ENCODE data around the gene NUP54. TPM values are rescaled to one million over a fixed set of nuclear protein-coding genes. Genes with fewer than 3 reads are reported as not detected.
A peak's percentile ranks its signal among the peaks of the same experiment; 100 is the strongest.

Gene NUP54
- total RNA-seq, 4 donors from 2014 or later: 30.2 to 36.6 (median 33.4) TPM

DNA sequence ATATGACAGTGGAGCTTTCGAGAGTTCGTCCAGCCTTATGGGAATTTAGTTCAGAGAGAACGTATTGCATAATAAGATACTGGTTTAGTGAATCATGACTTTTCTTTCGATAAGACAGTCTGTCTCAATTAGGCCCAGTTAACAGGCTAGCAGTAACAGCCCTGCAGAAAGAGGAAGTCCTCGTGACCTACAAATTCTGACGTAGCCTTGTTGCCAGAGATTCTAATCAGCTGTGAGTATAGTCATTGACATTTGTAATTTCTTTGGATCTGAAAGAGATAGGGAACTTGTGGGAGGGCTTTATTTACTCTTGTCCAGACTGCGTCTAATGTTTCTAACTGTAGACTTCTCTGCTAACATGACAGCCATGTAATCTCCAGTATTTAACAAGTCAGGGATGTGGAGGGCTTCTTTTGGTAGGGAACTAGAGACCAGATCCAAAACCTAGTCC is 57.9 kb downstream of the NUP54 start:
- TF ChIP-seq POLR2A (IDR thresholded peaks at IDR 0.05) (no peak), POLR2AphosphoS5 (IDR thresholded peaks at IDR 0.05) (no peak), EP300 (IDR thresholded peaks at IDR 0.05) (no peak)
- TF ChIP-seq, protein P1, sequence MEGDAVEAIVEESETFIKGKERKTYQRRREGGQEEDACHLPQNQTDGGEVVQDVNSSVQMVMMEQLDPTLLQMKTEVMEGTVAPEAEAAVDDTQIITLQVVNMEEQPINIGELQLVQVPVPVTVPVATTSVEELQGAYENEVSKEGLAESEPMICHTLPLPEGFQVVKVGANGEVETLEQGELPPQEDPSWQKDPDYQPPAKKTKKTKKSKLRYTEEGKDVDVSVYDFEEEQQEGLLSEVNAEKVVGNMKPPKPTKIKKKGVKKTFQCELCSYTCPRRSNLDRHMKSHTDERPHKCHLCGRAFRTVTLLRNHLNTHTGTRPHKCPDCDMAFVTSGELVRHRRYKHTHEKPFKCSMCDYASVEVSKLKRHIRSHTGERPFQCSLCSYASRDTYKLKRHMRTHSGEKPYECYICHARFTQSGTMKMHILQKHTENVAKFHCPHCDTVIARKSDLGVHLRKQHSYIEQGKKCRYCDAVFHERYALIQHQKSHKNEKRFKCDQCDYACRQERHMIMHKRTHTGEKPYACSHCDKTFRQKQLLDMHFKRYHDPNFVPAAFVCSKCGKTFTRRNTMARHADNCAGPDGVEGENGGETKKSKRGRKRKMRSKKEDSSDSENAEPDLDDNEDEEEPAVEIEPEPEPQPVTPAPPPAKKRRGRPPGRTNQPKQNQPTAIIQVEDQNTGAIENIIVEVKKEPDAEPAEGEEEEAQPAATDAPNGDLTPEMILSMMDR (IDR thresholded peaks at IDR 0.05): no peak
- WGBS: 24% methylated on average over 7 of the region's 7 CpGs
- Histone ChIP-seq H3K4me1 (peaks cover 8% of the 10 kb centered on the region), H3K36me3 (no peaks in the 10 kb centered on the region), H3K27ac (no peak overlapping the region), H3K9me3 (no peaks in the 10 kb centered on the region), H3K4me3 (no peak overlapping the region), H3K27me3 (no peaks in the 10 kb centered on the region)
- DNase-seq (ENCODE audit: low spot score in 2 of 2): no peak

DNA sequence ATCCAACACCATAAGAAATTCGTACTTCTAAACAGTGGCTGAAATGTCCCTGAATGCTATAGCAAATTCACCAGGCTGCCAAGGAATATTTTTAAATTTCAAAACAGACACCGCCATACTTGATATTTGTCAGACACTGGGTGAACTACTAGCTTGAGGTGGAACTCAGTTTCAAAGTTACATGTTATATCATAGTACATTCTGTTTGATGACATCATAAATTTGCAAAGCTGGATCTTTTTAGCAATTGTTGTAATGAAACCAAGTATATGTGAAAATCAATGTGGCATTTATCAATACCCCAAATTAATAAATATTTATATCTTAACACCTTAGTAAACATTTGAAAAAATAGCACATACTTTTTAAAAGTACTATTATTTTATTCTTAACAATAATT is 59.5 kb downstream of the NUP54 start:
- no peak for DNase-seq (ENCODE audit: low spot score in 2 of 2)
- 86% methylated on average over 2 of the region's 2 CpGs for WGBS
- Histone ChIP-seq H3K27ac (no peak overlapping the region), H3K9me3 (no peaks in the 10 kb centered on the region), H3K27me3 (no peaks in the 10 kb centered on the region), H3K36me3 (no peaks in the 10 kb centered on the region), H3K4me1 (peaks cover 8% of the 10 kb centered on the region), H3K4me3 (no peak overlapping the region)
- TF ChIP-seq POLR2A (IDR thresholded peaks at IDR 0.05): no peak
- TF ChIP-seq, protein P1 (IDR thresholded peaks at IDR 0.05): no peak
- TF ChIP-seq EP300 (IDR thresholded peaks at IDR 0.05): no peak
- no peak for TF ChIP-seq POLR2AphosphoS5 (IDR thresholded peaks at IDR 0.05)

DNA sequence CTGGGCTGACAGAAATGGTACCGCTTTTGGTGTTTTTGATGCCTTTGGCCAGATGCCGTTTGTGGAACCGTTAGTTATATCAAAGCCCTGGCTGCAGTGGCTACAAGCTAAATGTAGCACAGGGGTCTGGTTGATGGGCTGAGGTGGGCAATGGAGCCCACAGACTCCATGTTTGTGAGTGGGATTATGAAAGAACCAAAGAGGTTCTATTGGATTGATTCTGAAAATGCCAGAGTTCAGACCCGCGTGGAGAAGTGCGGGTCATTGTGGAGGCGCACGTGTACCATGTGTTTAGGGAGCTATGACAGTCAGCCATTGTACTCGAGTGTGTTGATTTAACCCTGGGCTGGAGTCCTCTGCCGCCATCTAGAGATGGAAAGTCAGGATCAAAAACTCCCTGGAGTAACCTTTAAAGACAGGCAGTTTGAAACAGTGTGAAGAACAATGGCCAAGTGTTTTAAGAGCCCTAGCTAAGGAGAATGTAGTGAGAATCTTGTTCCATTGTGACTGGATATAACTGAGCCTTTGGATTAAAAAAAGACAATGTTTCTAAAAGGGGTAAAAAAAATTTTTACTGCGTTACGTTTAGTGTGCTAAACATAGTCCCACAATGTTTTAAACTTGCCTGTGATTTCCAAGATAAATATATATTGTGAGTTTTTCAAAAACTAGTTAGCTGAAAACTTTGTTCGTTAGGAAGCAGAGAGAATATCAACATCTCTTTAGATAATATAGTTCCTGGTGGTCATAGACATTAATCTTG is 61.0 kb downstream of the NUP54 start:
- WGBS: 40% methylated on average over 13 of the region's 13 CpGs
- Histone ChIP-seq H3K36me3 (no peaks in the 10 kb centered on the region), H3K9me3 (no peaks in the 10 kb centered on the region), H3K4me3 (no peak overlapping the region), H3K27ac (no peak overlapping the region), H3K4me1 (peaks cover 8% of the 10 kb centered on the region), H3K27me3 (no peaks in the 10 kb centered on the region)
- TF ChIP-seq POLR2A (IDR thresholded peaks at IDR 0.05): no peak
- TF ChIP-seq, protein P1 (IDR thresholded peaks at IDR 0.05): peak in 1 of 2 donors; percentile 42
- DNase-seq (ENCODE audit: low spot score in 2 of 2): no peak

DNA sequence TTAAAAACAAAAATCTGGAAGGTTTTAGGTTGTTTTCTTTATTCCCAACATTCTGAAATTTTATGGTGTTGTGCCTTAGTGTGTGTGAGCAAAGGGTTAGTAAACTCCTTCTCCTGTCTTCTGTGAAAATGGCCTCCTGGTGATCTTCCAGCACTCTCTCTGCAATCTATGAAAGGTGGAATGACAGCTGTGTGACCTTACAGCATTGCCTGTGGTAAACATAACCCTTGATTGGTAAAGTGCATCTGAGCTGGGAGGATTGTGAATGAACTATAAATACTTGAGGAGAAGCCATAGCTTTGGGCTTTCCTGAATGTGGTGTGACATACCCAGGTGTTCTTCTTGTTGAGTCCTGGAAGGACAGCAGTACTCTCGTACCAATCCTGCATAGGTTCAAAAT is 63.7 kb downstream of the NUP54 start:
- TF ChIP-seq, protein P1 (IDR thresholded peaks at IDR 0.05): no peak
- TF ChIP-seq EP300 (IDR thresholded peaks at IDR 0.05): no peak
- TF ChIP-seq POLR2A (IDR thresholded peaks at IDR 0.05): no peak
- no peak for TF ChIP-seq POLR2AphosphoS5 (IDR thresholded peaks at IDR 0.05)
- Histone ChIP-seq H3K4me1 (no peaks in the 10 kb centered on the region), H3K27me3 (no peaks in the 10 kb centered on the region), H3K36me3 (no peaks in the 10 kb centered on the region), H3K27ac (no peak overlapping the region), H3K9me3 (no peaks in the 10 kb centered on the region), H3K4me3 (no peak overlapping the region)
- DNase-seq (ENCODE audit: low spot score in 2 of 2): no peak
- WGBS: 92% methylated on average over 1 of the region's 1 CpG

DNA sequence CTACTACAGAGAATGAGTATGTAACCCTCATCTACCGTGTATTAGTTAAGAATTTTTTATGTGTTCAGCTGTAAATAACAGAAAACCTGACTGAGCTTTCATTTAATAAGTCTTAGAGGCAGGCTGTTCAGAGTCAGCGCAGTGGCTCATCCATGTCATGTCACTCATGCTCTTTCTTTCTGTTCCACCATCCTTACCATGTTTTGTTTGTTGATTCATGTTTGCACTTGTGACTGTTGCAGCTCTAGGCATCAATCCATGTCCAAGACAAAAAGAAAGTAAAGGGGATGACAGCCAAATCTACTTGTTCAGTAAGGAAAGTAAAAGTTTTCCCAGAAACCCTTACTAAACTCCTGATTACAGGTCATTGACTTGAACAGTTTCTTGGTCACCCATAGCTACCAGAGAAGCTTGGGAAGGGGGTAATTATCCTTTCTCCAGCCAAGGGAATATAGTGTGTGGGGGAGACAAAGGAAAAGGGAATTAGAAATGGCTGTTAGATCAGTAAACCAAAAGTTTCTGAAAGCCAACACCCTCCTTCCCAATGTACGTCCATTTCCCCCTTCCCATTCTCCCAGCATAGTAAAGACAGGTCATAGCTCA is 64.7 kb downstream of the NUP54 start:
- 51% methylated on average over 3 of the region's 3 CpGs for WGBS
- H3K9me3 ChIP-seq: no peaks in the 10 kb centered on the region
- no peaks in the 10 kb centered on the region for H3K36me3 ChIP-seq
- no peak for DNase-seq (ENCODE audit: low spot score in 2 of 2)
- H3K27ac ChIP-seq: no peak overlapping the region
- no peaks in the 10 kb centered on the region for H3K4me1 ChIP-seq
- no peak overlapping the region for H3K4me3 ChIP-seq
- no peak for TF ChIP-seq POLR2A (IDR thresholded peaks at IDR 0.05)
- TF ChIP-seq, protein P1 (IDR thresholded peaks at IDR 0.05): no peak
- TF ChIP-seq EP300 (IDR thresholded peaks at IDR 0.05): no peak
- TF ChIP-seq POLR2AphosphoS5 (IDR thresholded peaks at IDR 0.05): no peak
- no peaks in the 10 kb centered on the region for H3K27me3 ChIP-seq
